Fibroblast of the aortic adventitia (primary cell): Measurements from ENCODE around the gene MGAT4B. TPM values are rescaled to one million over a fixed set of nuclear protein-coding genes. Genes with fewer than 3 reads are reported as not detected.
"Not testable (repeated sequence)": the region's sequence is repeated elsewhere in the genome, so short reads cannot be mapped to it uniquely, and the experiment has no call there.

Experiments used
- DNase-seq: peaks from one replicate; pipeline ENCODE4 v3.0.0-alpha.2; 2010; ENCODE audit warnings: low read depth
- H3K4me3 ChIP-seq: 2 replicates; pipeline ENCODE4 v1.5.1; 2011; ENCODE audit warnings: low read depth, mild to moderate bottlenecking, control low read depth, low read length, moderate library complexity
- CTCF ChIP-seq: IDR thresholded peaks from 2 replicates; pipeline ENCODE4 v1.5.1; 2011; ENCODE audit warnings: mild to moderate bottlenecking, low read length, control low read depth, inconsistent platforms; ENCODE audit not compliant: insufficient read depth
- total RNA-seq: library from RNA; depleted of rRNA; stranded (reverse); fragments of >200 nt; gene quantifications from 2 replicates; pipeline ENCODE4 v1.2.3, GENCODE V29; 2012; ENCODE audit warnings: low replicate concordance

The MGAT4B gene
- total RNA-seq, 1 donor = 141 TPM

- no peak for TF ChIP-seq CTCF
- H3K4me3 ChIP-seq = peak within 1 kb of the TSS; percentile 53
- DNase-seq = peak; percentile 80
Observed at GRCh38 chr5:179793468-179794139, 13.1 kb downstream of the MGAT4B start, which contains the start of gene LTC4S. TSS of gene LTC4S (plus strand) at chr5:179793986. CDS start at chr5:179794081, 95 bp downstream.

GRCh38 chr5:179792612-179793467, 13.8 kb downstream of the MGAT4B start:
- TF ChIP-seq CTCF = no peak
- DNase-seq = peak; percentile 37
- no peak overlapping the region for H3K4me3 ChIP-seq

- no peak for DNase-seq
- no peak for TF ChIP-seq CTCF
- H3K4me3 ChIP-seq = no peak overlapping the region
Observed at GRCh38 chr5:179791881-179792611, 14.6 kb downstream of the MGAT4B start.

- not testable (repeated sequence) for H3K4me3 ChIP-seq, DNase-seq
Observed at GRCh38 chr5:179789278-179789677, 17.4 kb downstream of the MGAT4B start.

GRCh38 chr5:179788193-179788854, 18.3 kb downstream of the MGAT4B start:
- no peak for TF ChIP-seq CTCF
- DNase-seq = no peak
- H3K4me3 ChIP-seq = no peak overlapping the region

GRCh38 chr5:179786861-179787260, 19.8 kb downstream of the MGAT4B start:
- no peak for DNase-seq
- TF ChIP-seq CTCF = no peak
- no peak overlapping the region for H3K4me3 ChIP-seq
